ENCODE measurements around the gene RPS6KB2. TPM values are rescaled to one million over a fixed set of nuclear protein-coding genes. Genes with fewer than 3 reads are reported as not detected.

Gene RPS6KB2
- total and polyA plus RNA-seq, 9 of the 15 experiments (the other 6 are each of a cell fraction or from before 2014, with no cell fraction given): 0.42 to 122 (median 82.6) TPM

GRCh38 chr11:67410984-67411784 lies 17.1 kb upstream of the RPS6KB2 start:
- POLR2A ChIA-PET: interaction anchor here (0.5 to 3.0 kb wide), 7 partner anchors 9 to 842 kb away, joined by 3 to 19 read pairs (median 3); partner anchors contain the start of gene PPP1CA
- CTCF ChIA-PET (ENCODE audit: low intra/inter-chr PET ratio): no interaction called here
- no TSS peak for BruUV-seq (replicated peaks)
- DNase-seq (ENCODE audit: extremely low read depth in 1 of 4, low spot score in 3 of 4): no peak
- no peaks in the 10 kb centered on the region for H3K27me3 ChIP-seq (ENCODE audit: control insufficient read depth in 2 of 2, insufficient read depth in 2 of 2, low read length in 2 of 2)
- peak overlapping the region in 1 of 2 experiments; percentile 84; a peak in 2 of 4 replicates for H3K9ac ChIP-seq (ENCODE audit: insufficient read depth in 1 of 2, low read depth in 2 of 2, low read length in 2 of 2)
- H3K4me3 ChIP-seq: no peak overlapping the region
- no peak overlapping the region for H3K27ac ChIP-seq (ENCODE audit: extremely low read depth, low read depth, low read length)
- H3K36me3 ChIP-seq (ENCODE audit: control insufficient read depth, insufficient read depth, low read length): no peaks in the 10 kb centered on the region
- H3K9me1 ChIP-seq (ENCODE audit: control insufficient read depth, insufficient read depth, low read length): no peaks in the 10 kb centered on the region
- no peak overlapping the region for H2AFZ ChIP-seq (ENCODE audit: low read depth, low read length)
- H4K20me1 ChIP-seq (replicated peaks; ENCODE audit: control insufficient read depth, insufficient read depth, low read length): no peaks in the 10 kb centered on the region; the same call in 1 of the 2 replicates
- intact Hi-C loops (cut with micrococcal nuclease): no loop called here
- H3K4me2 ChIP-seq (ENCODE audit: insufficient read depth, low read length): no peak overlapping the region; the same call in 1 of the 2 replicates
- peak; percentile 3; the same call in 1 of the 3 replicates for ATAC-seq
- no peaks in the 10 kb centered on the region for H3K79me2 ChIP-seq (ENCODE audit: control insufficient read depth, insufficient read depth, low read length)
- in situ Hi-C loops (cut with MboI): no loop called here
- H3K9me3 ChIP-seq (replicated peaks; ENCODE audit: control insufficient read depth, insufficient read depth, low read depth, low read length): no peaks in the 10 kb centered on the region
- peaks cover 21 to 65% of the 10 kb centered on the region in 2 experiments for H3K4me1 ChIP-seq (replicated peaks in 1 of 2; ENCODE audit: control insufficient read depth in 2 of 2, insufficient read depth in 2 of 2, low read length in 2 of 2)
- peak; percentile 59 for FAIRE-seq
- 57% methylated on average over 17 of the region's 17 CpGs for WGBS (ENCODE audit: insufficient coverage, low coverage, missing lambda C conversion rate)
- no peak for TF ChIP-seq ARID2 (IDR thresholded peaks at IDR 0.05)
- TF ChIP-seq POLR2G (IDR thresholded peaks at IDR 0.05; ENCODE audit: low read depth, low read length): 0 out of 2 replicates have a peak, but pooled peaks have one; percentile 24
- peak; percentile 18 for TF ChIP-seq KDM5B (IDR thresholded peaks at IDR 0.05; ENCODE audit: insufficient replicate concordance, low read depth, low read length)
- TF ChIP-seq RNF2 (IDR thresholded peaks at IDR 0.05): no peak

Data from K562 (cell line).